Type B pancreatic cell (in vitro differentiated cells): Measurements from ENCODE around the gene AFF2. TPM values are rescaled to one million over a fixed set of nuclear protein-coding genes. Genes with fewer than 3 reads are reported as not detected.
"Not testable (repeated sequence)": the region's sequence is repeated elsewhere in the genome, so short reads cannot be mapped to it uniquely, and the experiment has no call there.

ENCODE experiments used
- DNase-seq: peaks from one replicate; pipeline ENCODE4 v3.0.0; 2021; ENCODE audit warnings: mixed read lengths; ENCODE audit not compliant: unreplicated experiment; ENCODE audit errors: extremely low spot score
- H3K27ac Mint-ChIP-seq: 2 replicates; pipeline ENCODE4 v1.8.0; 2021; ENCODE audit warnings: mild to moderate bottlenecking, mixed read lengths
- H3K27me3 Mint-ChIP-seq: 2 replicates; pipeline ENCODE4 v1.8.0; 2021; ENCODE audit warnings: mixed read lengths
- H3K36me3 Mint-ChIP-seq: 2 replicates; pipeline ENCODE4 v1.8.0; 2021; ENCODE audit warnings: mixed read lengths
- H3K4me1 Mint-ChIP-seq: one replicate; pipeline ENCODE4 v1.8.0; 2021; ENCODE audit warnings: mixed read lengths; ENCODE audit not compliant: unreplicated experiment
- H3K4me3 Mint-ChIP-seq: 2 replicates; pipeline ENCODE4 v1.8.0; 2021; ENCODE audit warnings: mild to moderate bottlenecking, mixed read lengths
- H3K9me3 Mint-ChIP-seq: 2 replicates; pipeline ENCODE4 v1.8.0; 2021; ENCODE audit warnings: mixed read lengths
- total RNA-seq: library from RNA; stranded (reverse); gene quantifications from 2 replicates; pipeline ENCODE4 v1.2.1, GENCODE V29; 2021; ENCODE audit warnings: low replicate concordance
- TF ChIP-seq, protein P1 (sequence below): fragments of 200-600 bp; sonication (generic); conservative IDR thresholded peaks from 2 replicates; pipeline ENCODE4 v1.5.0; 2021; ENCODE audit warnings: antibody characterized with exemption, mild to moderate bottlenecking

The AFF2 gene
- total RNA-seq, 1 donor from 2014 or later = 21.3 TPM

GRCh38 chrX:148664171-148664570 is 163.8 kb downstream of the AFF2 start:
- Mint-ChIP-seq H3K4me1 (no peaks in the 10 kb centered on the region), H3K4me3 (no peak overlapping the region), H3K27ac (no peak overlapping the region), H3K36me3 (no peaks in the 10 kb centered on the region), H3K27me3 (no peaks in the 10 kb centered on the region), H3K9me3 (peaks cover 9% of the 10 kb centered on the region)
- TF ChIP-seq, protein P1, sequence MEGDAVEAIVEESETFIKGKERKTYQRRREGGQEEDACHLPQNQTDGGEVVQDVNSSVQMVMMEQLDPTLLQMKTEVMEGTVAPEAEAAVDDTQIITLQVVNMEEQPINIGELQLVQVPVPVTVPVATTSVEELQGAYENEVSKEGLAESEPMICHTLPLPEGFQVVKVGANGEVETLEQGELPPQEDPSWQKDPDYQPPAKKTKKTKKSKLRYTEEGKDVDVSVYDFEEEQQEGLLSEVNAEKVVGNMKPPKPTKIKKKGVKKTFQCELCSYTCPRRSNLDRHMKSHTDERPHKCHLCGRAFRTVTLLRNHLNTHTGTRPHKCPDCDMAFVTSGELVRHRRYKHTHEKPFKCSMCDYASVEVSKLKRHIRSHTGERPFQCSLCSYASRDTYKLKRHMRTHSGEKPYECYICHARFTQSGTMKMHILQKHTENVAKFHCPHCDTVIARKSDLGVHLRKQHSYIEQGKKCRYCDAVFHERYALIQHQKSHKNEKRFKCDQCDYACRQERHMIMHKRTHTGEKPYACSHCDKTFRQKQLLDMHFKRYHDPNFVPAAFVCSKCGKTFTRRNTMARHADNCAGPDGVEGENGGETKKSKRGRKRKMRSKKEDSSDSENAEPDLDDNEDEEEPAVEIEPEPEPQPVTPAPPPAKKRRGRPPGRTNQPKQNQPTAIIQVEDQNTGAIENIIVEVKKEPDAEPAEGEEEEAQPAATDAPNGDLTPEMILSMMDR = no peak
- no peak for DNase-seq

DNA sequence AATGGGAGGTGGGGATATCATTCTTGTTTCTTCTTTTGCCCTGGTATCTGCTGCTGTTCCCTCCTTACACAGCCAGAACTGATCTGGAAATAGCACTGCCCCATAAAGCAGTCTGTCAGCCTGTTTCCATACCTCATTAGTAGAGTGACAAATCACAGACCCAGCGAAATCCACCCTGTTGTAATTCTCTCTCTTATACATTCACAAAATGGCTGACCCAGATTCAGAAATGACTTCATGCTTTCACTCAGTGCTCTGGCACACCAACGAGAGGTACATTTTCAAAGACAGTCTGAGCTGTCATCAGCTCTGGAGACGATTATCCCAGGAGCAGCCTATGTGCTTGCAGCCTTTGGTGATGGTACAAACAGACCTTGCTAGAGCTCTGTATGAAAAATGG is 164.6 kb downstream of the AFF2 start:
- no peaks in the 10 kb centered on the region for H3K4me1 Mint-ChIP-seq
- H3K9me3 Mint-ChIP-seq = peaks cover 12% of the 10 kb centered on the region
- TF ChIP-seq, protein P1 = no peak
- DNase-seq = no peak
- no peaks in the 10 kb centered on the region for H3K36me3 Mint-ChIP-seq
- no peak overlapping the region for H3K4me3 Mint-ChIP-seq
- no peak overlapping the region for H3K27ac Mint-ChIP-seq
- H3K27me3 Mint-ChIP-seq = no peaks in the 10 kb centered on the region

DNA sequence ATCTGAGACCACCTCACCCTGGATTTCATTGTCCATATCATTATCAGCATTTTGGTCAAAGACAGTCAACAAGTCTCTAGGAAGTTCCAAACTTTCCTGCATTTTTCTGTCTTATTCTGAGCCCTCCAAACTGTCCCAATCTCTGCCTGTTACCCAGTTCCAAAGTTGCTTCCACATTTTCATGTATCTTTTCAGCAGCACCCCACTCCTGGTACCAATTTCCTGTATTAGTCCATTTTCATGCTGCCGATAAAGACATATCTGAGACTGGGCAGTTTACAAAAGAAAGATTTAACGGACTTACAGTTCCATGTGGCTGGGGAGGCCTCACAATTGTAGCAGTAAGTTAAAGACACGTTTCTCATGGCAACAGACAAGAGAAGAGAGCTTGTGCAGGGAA is 168.8 kb downstream of the AFF2 start:
- H3K27ac Mint-ChIP-seq, H3K27me3 Mint-ChIP-seq, H3K36me3 Mint-ChIP-seq, H3K4me3 Mint-ChIP-seq, DNase-seq, H3K4me1 Mint-ChIP-seq: not testable (repeated sequence)
- H3K9me3 Mint-ChIP-seq = peaks cover 14% of the 10 kb centered on the region

GRCh38 chrX:148670277-148670676 is 169.9 kb downstream of the AFF2 start:
- DNase-seq = no peak
- H3K27me3 Mint-ChIP-seq = no peaks in the 10 kb centered on the region
- TF ChIP-seq, protein P1 = no peak
- no peaks in the 10 kb centered on the region for H3K36me3 Mint-ChIP-seq
- no peak overlapping the region for H3K27ac Mint-ChIP-seq
- H3K4me3 Mint-ChIP-seq = no peak overlapping the region
- peaks cover 14% of the 10 kb centered on the region for H3K9me3 Mint-ChIP-seq
- no peaks in the 10 kb centered on the region for H3K4me1 Mint-ChIP-seq

GRCh38 chrX:148672517-148672916 is 172.1 kb downstream of the AFF2 start:
- TF ChIP-seq, protein P1 = no peak
- DNase-seq = no peak
- H3K4me3 Mint-ChIP-seq = no peak overlapping the region
- H3K4me1 Mint-ChIP-seq = no peaks in the 10 kb centered on the region
- peaks cover 9% of the 10 kb centered on the region for H3K9me3 Mint-ChIP-seq
- no peaks in the 10 kb centered on the region for H3K36me3 Mint-ChIP-seq
- H3K27me3 Mint-ChIP-seq = no peaks in the 10 kb centered on the region
- no peak overlapping the region for H3K27ac Mint-ChIP-seq

GRCh38 chrX:148681605-148682004 is 181.2 kb downstream of the AFF2 start:
- H3K4me3 Mint-ChIP-seq = no peak overlapping the region
- no peaks in the 10 kb centered on the region for H3K4me1 Mint-ChIP-seq
- TF ChIP-seq, protein P1 = peak; percentile 24
- no peaks in the 10 kb centered on the region for H3K36me3 Mint-ChIP-seq
- no peaks in the 10 kb centered on the region for H3K9me3 Mint-ChIP-seq
- H3K27ac Mint-ChIP-seq = no peak overlapping the region
- DNase-seq = no peak
- H3K27me3 Mint-ChIP-seq = no peaks in the 10 kb centered on the region
